Measurements from ENCODE around the gene PCSK5.

Gene PCSK5

DNA sequence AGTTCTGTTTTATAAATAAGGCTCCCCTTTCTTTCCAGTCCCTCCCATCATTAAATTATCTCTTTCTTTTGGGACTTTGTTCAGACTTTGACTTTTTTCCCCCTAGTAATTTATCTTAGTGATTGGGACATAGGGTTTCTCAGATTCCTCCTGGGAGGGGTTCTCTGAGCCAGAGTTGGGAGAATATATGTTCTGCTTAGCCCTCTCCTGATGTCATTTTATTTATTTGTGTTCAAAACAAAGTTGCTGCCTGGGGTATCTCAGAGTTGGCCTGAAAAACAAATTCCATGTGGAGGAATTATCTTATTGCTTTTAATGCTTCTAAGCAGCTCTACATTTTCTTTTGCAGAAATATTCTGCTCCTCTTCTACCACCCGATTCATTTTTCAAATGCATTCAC lies 211.0 kb downstream of the PCSK5 start:
- H3K9ac ChIP-seq (ENCODE audit: low read length), result no peak overlapping the region
- H3K36me3 ChIP-seq (ENCODE audit: low read length), result no peaks in the 10 kb centered on the region
- H3K27me3 ChIP-seq (ENCODE audit: low read length), result no peaks in the 10 kb centered on the region
- TF ChIP-seq EZH2phosphoT487 (conservative IDR thresholded peaks at IDR 0.05; ENCODE audit: low read length), result no peak
- TF ChIP-seq, protein P1, sequence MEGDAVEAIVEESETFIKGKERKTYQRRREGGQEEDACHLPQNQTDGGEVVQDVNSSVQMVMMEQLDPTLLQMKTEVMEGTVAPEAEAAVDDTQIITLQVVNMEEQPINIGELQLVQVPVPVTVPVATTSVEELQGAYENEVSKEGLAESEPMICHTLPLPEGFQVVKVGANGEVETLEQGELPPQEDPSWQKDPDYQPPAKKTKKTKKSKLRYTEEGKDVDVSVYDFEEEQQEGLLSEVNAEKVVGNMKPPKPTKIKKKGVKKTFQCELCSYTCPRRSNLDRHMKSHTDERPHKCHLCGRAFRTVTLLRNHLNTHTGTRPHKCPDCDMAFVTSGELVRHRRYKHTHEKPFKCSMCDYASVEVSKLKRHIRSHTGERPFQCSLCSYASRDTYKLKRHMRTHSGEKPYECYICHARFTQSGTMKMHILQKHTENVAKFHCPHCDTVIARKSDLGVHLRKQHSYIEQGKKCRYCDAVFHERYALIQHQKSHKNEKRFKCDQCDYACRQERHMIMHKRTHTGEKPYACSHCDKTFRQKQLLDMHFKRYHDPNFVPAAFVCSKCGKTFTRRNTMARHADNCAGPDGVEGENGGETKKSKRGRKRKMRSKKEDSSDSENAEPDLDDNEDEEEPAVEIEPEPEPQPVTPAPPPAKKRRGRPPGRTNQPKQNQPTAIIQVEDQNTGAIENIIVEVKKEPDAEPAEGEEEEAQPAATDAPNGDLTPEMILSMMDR (IDR thresholded peaks at IDR 0.05; ENCODE audit: insufficient read depth, low read length, poor library complexity, severe bottlenecking), result no peak
- no peaks in the 10 kb centered on the region for H3F3A ChIP-seq (ENCODE audit: insufficient read depth)
- no peaks in the 10 kb centered on the region for H3K9me2 ChIP-seq (replicated peaks; ENCODE audit: insufficient read depth, low read length)
- H2AFZ ChIP-seq (ENCODE audit: low read depth, low read length, severe bottlenecking), result no peak overlapping the region
- H4K20me1 ChIP-seq (ENCODE audit: low read depth, low read length), result no peaks in the 10 kb centered on the region
- H3K9me3 ChIP-seq (ENCODE audit: insufficient read depth, low read length), result no peaks in the 10 kb centered on the region
- no peaks in the 10 kb centered on the region for H3K79me2 ChIP-seq (ENCODE audit: insufficient read depth, low read length)
- no peak overlapping the region for H3K27ac ChIP-seq (ENCODE audit: low read depth, low read length)
- no peak overlapping the region for H3K4me3 ChIP-seq (ENCODE audit: insufficient read depth, low read length, poor library complexity, severe bottlenecking)
- H3K4me2 ChIP-seq (ENCODE audit: low read depth, low read length, poor library complexity, severe bottlenecking), result no peak overlapping the region

DNA sequence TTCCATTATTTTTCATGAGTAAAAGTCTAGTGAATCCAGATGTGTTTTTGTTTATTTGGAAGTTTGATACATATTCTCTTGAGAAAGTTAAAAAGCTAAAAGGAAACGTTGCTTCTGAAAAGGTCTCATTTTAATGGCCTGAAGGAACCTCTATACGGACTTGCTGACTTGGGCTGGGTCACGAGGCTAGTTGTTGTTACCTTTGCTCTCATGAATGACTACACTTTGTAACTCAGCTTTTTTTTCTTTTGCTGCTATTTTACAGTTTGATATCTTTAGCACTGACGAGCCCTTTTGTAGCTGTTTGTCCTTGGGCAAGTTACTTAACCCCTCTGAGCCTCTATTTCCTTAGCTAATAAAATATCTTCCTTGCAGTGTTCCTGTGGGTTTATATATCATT lies 211.5 kb downstream of the PCSK5 start:
- H4K20me1 ChIP-seq (ENCODE audit: low read depth, low read length), result no peaks in the 10 kb centered on the region
- no peak overlapping the region for H2AFZ ChIP-seq (ENCODE audit: low read depth, low read length, severe bottlenecking)
- H3K4me2 ChIP-seq (ENCODE audit: low read depth, low read length, poor library complexity, severe bottlenecking), result no peak overlapping the region
- H3F3A ChIP-seq (ENCODE audit: insufficient read depth), result no peaks in the 10 kb centered on the region
- no peak overlapping the region for H3K9ac ChIP-seq (ENCODE audit: low read length)
- TF ChIP-seq, protein P1 (IDR thresholded peaks at IDR 0.05; ENCODE audit: insufficient read depth, low read length, poor library complexity, severe bottlenecking), result no peak
- no peak for TF ChIP-seq EZH2phosphoT487 (conservative IDR thresholded peaks at IDR 0.05; ENCODE audit: low read length)
- no peak overlapping the region for H3K27ac ChIP-seq (ENCODE audit: low read depth, low read length)
- H3K9me2 ChIP-seq (replicated peaks; ENCODE audit: insufficient read depth, low read length), result no peaks in the 10 kb centered on the region
- H3K36me3 ChIP-seq (ENCODE audit: low read length), result no peaks in the 10 kb centered on the region
- H3K4me3 ChIP-seq (ENCODE audit: insufficient read depth, low read length, poor library complexity, severe bottlenecking), result no peak overlapping the region
- no peaks in the 10 kb centered on the region for H3K9me3 ChIP-seq (ENCODE audit: insufficient read depth, low read length)
- H3K27me3 ChIP-seq (ENCODE audit: low read length), result no peaks in the 10 kb centered on the region
- H3K79me2 ChIP-seq (ENCODE audit: insufficient read depth, low read length), result no peaks in the 10 kb centered on the region

DNA sequence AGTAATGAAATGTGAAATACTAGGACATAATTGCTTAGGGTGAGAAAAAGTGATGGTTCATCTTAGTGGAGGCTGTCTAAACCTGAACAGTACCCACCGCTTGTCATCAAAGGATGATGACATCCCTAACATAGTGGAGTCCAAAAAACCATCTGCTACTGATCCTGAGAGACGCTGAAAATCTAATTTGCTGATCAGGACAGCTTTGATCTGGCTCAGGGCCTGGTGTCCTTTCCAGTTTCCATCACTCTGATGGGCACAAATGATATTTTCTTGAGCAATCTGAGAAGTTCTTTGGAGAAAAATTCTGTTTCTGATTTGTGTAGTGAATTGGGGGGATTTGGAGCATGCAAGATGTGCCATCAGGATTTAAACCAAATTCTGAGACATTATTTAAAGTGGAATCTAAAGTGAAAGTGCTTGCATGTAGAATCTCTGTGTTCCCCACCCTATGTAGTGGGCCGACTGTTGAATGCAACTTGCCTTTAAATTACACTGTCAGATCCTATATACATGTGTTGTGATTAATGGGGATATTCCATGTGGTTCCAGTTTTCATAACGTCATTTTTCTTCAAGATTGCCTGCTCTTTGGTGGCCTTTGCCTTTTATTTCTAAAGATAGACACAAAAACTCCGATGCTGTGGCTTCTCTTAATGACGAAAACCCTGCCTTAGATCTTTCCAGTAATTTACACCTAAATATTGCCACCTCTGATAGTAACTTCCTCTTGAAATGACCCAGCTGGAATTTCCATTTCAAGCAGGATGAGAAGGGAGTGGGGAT lies 213.2 kb downstream of the PCSK5 start:
- H3K36me3 ChIP-seq (ENCODE audit: low read length), result no peaks in the 10 kb centered on the region

More for the DNA sequence above, 213.2 kb downstream of the PCSK5 start:
- no peaks in the 10 kb centered on the region for H3K9me3 ChIP-seq (ENCODE audit: insufficient read depth, low read length)
- H3K79me2 ChIP-seq (ENCODE audit: insufficient read depth, low read length), result no peaks in the 10 kb centered on the region
- no peak overlapping the region for H3K4me3 ChIP-seq (ENCODE audit: insufficient read depth, low read length, poor library complexity, severe bottlenecking)
- H3F3A ChIP-seq (ENCODE audit: insufficient read depth), result no peaks in the 10 kb centered on the region
- H2AFZ ChIP-seq (ENCODE audit: low read depth, low read length, severe bottlenecking), result no peak overlapping the region
- no peaks in the 10 kb centered on the region for H3K27me3 ChIP-seq (ENCODE audit: low read length)
- TF ChIP-seq EZH2phosphoT487 (conservative IDR thresholded peaks at IDR 0.05; ENCODE audit: low read length), result no peak
- TF ChIP-seq, protein P1 (IDR thresholded peaks at IDR 0.05; ENCODE audit: insufficient read depth, low read length, poor library complexity, severe bottlenecking), result no peak
- no peak overlapping the region for H3K4me2 ChIP-seq (ENCODE audit: low read depth, low read length, poor library complexity, severe bottlenecking)
- H3K9me2 ChIP-seq (replicated peaks; ENCODE audit: insufficient read depth, low read length), result no peaks in the 10 kb centered on the region
- H3K9ac ChIP-seq (ENCODE audit: low read length), result no peak overlapping the region
- no peak overlapping the region for H3K27ac ChIP-seq (ENCODE audit: low read depth, low read length)
- no peaks in the 10 kb centered on the region for H4K20me1 ChIP-seq (ENCODE audit: low read depth, low read length)
